HAP-1 (cell line): Measurements from ENCODE around the gene HSD17B14.
"Not testable (repeated sequence)": the region's sequence is repeated elsewhere in the genome, so short reads cannot be mapped to it uniquely, and the experiment has no call there.

Experiments used
- DNase-seq, 2 experiments: peaks; one replicate each; pipeline ENCODE4 v3.0.0-alpha.2; 2016 to 2020; ENCODE audit warnings: low spot score in 2 of 2
- H3K27me3 ChIP-seq: fragments of 250-450 bp; sonication (Bioruptor Pico); 2 replicates; pipeline ENCODE4 v1.5.1; 2020; ENCODE audit warnings: low read depth, mild to moderate bottlenecking, moderate library complexity
- H3K36me3 ChIP-seq: fragments of 250-450 bp; sonication (Bioruptor Pico); replicated peaks from 2 replicates; pipeline ENCODE4 v1.5.1; 2020; ENCODE audit warnings: mild to moderate bottlenecking
- H3K4me1 ChIP-seq: fragments of 250-450 bp; sonication (Bioruptor Pico); 2 replicates; pipeline ENCODE4 v1.5.1; 2020; ENCODE audit warnings: mild to moderate bottlenecking
- H3K4me3 ChIP-seq: fragments of 250-450 bp; sonication (Bioruptor Pico); 2 replicates; pipeline ENCODE4 v1.5.1; 2020; ENCODE audit warnings: mild to moderate bottlenecking, moderate library complexity
- H3K9me3 ChIP-seq: fragments of 250-450 bp; sonication (Bioruptor Pico); 2 replicates; pipeline ENCODE4 v1.5.1; 2020; ENCODE audit warnings: mild to moderate bottlenecking, moderate library complexity
- in situ Hi-C: fragments of 300-500 bp; cut with MboI; formaldehyde crosslinking; loops from 3 replicates; pipeline ENCODE4 v1.14.3; 2020; ENCODE audit warnings: low sequenced_read_pairs, inconsistent platforms, mixed read lengths

Gene HSD17B14

GRCh38 chr19:48856921-48857320, 20.6 kb upstream of the HSD17B14 start:
- in situ Hi-C loops, result no loop called here
- no peak for DNase-seq
- Histone ChIP-seq H3K4me1 (no peaks in the 10 kb centered on the region; the same call in 1 of the 2 replicates), H3K36me3 (no peaks in the 10 kb centered on the region), H3K9me3 (no peaks in the 10 kb centered on the region), H3K4me3 (no peak overlapping the region), H3K27me3 (no peaks in the 10 kb centered on the region)

DNA sequence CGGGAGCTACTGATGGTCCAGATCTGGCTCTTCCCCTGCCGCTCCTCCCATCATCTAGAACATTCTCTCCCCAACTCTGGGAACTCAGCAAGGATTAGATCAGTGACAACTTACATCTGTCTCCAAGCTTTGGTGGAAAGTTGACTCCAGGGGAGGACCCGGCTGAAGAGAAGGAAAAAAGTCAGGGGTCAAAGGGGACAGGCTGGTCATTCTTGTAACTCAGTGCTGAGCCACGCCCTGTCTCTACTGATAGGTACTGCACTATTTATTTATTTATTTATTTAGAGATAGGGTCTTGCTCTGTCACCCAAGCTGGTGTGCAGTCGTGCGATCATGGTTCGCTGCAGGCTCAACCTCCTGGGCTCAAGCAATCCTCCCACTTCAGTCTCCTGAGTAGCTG, 17.8 kb upstream of the HSD17B14 start:
- Histone ChIP-seq H3K9me3 (no peaks in the 10 kb centered on the region), H3K27me3 (no peaks in the 10 kb centered on the region), H3K36me3 (no peaks in the 10 kb centered on the region), H3K4me1 (no peaks in the 10 kb centered on the region; the same call in 1 of the 2 replicates), H3K4me3 (no peak overlapping the region)
- no peak for DNase-seq
- in situ Hi-C loops, result no loop called here

GRCh38 chr19:48853483-48853882, 17.2 kb upstream of the HSD17B14 start:
- Histone ChIP-seq H3K9me3 (no peaks in the 10 kb centered on the region), H3K27me3 (no peaks in the 10 kb centered on the region), H3K4me3 (no peak overlapping the region), H3K4me1 (no peaks in the 10 kb centered on the region; the same call in 1 of the 2 replicates), H3K36me3 (no peaks in the 10 kb centered on the region)
- in situ Hi-C loops, result no loop called here
- DNase-seq, result no peak

DNA sequence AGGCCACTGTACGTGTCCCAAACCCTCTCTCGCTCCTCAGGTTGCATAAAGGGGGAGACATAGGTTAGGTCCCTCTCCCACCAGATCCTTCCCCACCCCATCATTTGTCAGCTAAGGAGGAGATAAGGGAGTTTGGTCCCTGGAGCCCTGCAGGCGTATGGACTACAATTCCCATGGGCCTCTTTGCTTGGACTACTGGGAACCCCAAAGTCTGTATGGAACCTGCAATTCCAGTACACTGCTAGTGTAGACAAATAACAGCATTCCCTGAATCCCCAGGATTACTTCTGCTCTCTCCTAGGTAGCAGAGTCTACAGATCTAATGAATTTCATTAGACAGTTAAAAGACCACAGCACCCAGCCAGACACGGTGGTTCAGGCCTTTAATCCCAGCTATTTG, 16.0 kb upstream of the HSD17B14 start:
- in situ Hi-C loops, result no loop called here
- Histone ChIP-seq H3K9me3 (no peaks in the 10 kb centered on the region), H3K27me3 (no peaks in the 10 kb centered on the region), H3K4me1 (no peaks in the 10 kb centered on the region), H3K36me3 (no peaks in the 10 kb centered on the region), H3K4me3 (no peak overlapping the region)
- no peak for DNase-seq

- H3K4me3 ChIP-seq, in situ Hi-C loops, H3K36me3 ChIP-seq, H3K4me1 ChIP-seq, H3K9me3 ChIP-seq, DNase-seq, H3K27me3 ChIP-seq: not testable (repeated sequence)
These were observed 10.4 kb upstream of the HSD17B14 start for GRCh38 chr19:48846659-48847058.

- no peaks in the 10 kb centered on the region for H3K27me3 ChIP-seq
- no peaks in the 10 kb centered on the region for H3K4me1 ChIP-seq
- H3K4me3 ChIP-seq, result no peak overlapping the region
- no peaks in the 10 kb centered on the region for H3K9me3 ChIP-seq
- in situ Hi-C loops, result no loop called here
- no peak for DNase-seq
- H3K36me3 ChIP-seq, result no peaks in the 10 kb centered on the region
These were observed 9.1 kb upstream of the HSD17B14 start for GRCh38 chr19:48845384-48845783.

DNA sequence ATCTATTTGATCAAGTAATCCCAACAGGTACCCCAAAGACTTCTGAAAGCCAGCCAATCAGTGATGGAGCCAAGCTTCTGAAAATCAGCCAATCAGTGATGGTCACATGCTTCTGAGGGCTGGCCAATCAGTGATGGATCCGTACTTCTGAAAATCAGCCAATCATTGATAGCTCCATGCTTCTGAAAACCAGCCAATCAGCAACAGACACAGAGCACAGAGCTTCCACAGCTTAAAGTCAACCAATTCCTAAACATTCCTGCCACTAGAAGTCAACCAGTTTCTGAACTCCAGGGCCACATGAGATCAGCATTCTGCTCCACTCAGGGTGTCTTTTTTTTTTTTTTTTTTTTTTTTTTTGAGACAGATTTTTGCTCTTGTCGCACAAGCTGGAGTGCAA, 8.2 kb upstream of the HSD17B14 start:
- Histone ChIP-seq H3K9me3 (no peaks in the 10 kb centered on the region), H3K27me3 (no peaks in the 10 kb centered on the region), H3K4me1 (no peaks in the 10 kb centered on the region), H3K4me3 (no peak overlapping the region), H3K36me3 (no peaks in the 10 kb centered on the region)
- in situ Hi-C loops, result no loop called here
- peak in 1 of 2 experiments; percentile 40 for DNase-seq

- in situ Hi-C loops, result no loop called here
- no peaks in the 10 kb centered on the region for H3K36me3 ChIP-seq
- H3K4me1 ChIP-seq, result no peaks in the 10 kb centered on the region
- peak; percentile 58 to 76 for DNase-seq
- H3K4me3 ChIP-seq, result no peak overlapping the region
- H3K27me3 ChIP-seq, result no peaks in the 10 kb centered on the region
- H3K9me3 ChIP-seq, result no peaks in the 10 kb centered on the region
These were observed 6.5 kb upstream of the HSD17B14 start for GRCh38 chr19:48842789-48843162.

DNA sequence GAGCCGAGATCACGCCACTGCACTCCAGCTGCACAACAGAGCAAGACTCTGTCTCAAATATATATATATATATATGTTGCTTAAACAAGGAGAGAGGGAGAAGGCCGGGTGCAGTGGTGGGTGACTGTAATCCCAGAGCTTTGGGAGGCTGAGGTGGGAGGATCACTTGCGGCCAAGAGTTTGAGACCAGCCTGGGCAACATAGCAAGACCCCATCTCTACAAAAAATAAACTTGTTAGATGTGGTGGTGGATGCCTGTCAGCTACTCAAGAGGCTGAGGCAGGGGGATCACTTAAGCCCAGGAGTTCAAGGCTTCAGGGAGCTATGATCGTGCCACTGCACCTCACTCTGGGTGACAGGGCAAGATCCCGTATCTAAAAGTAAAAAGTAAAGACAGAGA, 5.3 kb upstream of the HSD17B14 start:
- in situ Hi-C loops, result no loop called here
- Histone ChIP-seq H3K4me1 (no peaks in the 10 kb centered on the region), H3K9me3 (no peaks in the 10 kb centered on the region), H3K27me3 (no peaks in the 10 kb centered on the region), H3K4me3 (no peak overlapping the region), H3K36me3 (no peaks in the 10 kb centered on the region)
- DNase-seq, result no peak

DNA sequence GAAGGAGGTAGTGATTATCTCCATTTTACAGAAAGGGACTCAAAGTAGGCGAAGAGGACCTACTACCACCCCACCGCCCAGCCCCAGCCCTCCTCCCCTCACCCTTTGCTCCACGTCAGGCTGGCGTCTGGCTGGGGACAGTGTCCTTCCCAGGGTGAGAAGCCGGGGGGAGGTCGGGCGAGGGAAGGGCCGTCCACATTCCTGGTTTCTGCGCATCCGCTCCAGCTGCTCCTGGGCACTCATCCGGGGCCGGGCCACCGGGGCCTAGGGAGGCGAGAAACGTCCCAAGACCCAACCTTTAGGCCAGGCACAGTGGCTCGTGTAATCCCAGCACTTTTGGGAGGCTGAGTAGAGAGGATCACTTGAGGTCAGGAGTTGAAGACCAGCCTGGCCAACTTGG, 4.8 kb upstream of the HSD17B14 start:
- H3K36me3 ChIP-seq, result no peaks in the 10 kb centered on the region
- in situ Hi-C loops, result no loop called here
- no peak overlapping the region for H3K4me3 ChIP-seq
- peaks cover 3% of the 10 kb centered on the region for H3K4me1 ChIP-seq
- DNase-seq, result no peak
- no peaks in the 10 kb centered on the region for H3K9me3 ChIP-seq
- H3K27me3 ChIP-seq, result no peaks in the 10 kb centered on the region

DNA sequence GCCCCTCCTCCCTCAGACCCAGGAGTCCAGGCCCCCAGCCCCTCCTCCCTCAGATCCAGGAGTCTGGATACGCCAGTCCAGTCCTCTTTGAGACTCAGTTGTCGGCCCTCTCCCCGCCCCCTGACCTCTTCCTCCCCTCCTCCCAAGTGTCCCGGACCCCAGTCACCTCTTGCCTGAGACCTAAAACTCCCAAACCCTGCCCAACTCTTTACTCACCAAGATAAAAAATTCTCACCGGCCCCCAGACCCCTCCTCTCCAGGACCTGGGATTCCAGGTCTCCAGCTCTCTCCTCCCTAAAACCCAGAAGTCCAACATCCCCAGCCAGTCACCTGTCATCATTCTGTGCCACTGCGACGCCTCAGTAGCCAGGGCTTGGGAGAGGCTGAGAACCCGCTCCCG, 1.4 kb upstream of the HSD17B14 start:
- Histone ChIP-seq H3K9me3 (no peaks in the 10 kb centered on the region), H3K4me1 (peaks cover 5% of the 10 kb centered on the region), H3K36me3 (no peaks in the 10 kb centered on the region), H3K27me3 (no peaks in the 10 kb centered on the region), H3K4me3 (no peak overlapping the region)
- in situ Hi-C loops, result loop anchor here (5.0 kb wide), 2 partner anchors 45 to 190 kb away; partner anchors contain the start of gene CA11
- no peak for DNase-seq

DNA sequence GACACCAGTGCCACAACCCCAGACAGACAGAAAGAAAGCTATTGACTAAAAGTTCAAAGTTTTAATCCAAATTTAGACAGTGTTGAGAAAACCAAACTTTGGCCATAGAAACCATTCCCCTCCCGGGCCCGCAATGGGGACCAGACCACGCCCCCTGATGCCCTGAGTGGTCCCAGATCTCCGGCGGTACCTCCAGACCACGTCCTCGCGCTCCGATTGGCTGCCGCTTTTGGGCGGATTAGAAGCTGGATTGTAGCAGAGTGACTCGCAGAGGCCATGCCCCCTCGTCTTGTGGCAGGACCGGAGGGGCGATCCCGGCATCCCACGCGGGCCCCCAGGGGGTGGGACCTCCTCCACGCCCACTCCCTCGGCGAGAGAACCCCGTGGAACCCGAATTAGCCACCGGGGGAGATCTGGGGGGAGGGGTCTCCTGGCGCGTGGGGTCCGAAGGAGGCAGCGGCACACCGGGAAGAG, 797 bp upstream of the HSD17B14 start:
- no peaks in the 10 kb centered on the region for H3K27me3 ChIP-seq
- peaks cover 5% of the 10 kb centered on the region for H3K4me1 ChIP-seq
- no peaks in the 10 kb centered on the region for H3K36me3 ChIP-seq
- DNase-seq, result peak in 1 of 2 experiments; percentile 70
- in situ Hi-C loops, result loop anchor here (5.0 kb wide), 2 partner anchors 45 to 190 kb away; partner anchors contain the start of gene CA11
- H3K9me3 ChIP-seq, result no peaks in the 10 kb centered on the region
- no peak overlapping the region for H3K4me3 ChIP-seq

- DNase-seq, result peak; percentile 86 to 97
- Histone ChIP-seq H3K36me3 (no peaks in the 10 kb centered on the region), H3K4me3 (peak overlapping the region; percentile 11), H3K9me3 (no peaks in the 10 kb centered on the region), H3K27me3 (no peaks in the 10 kb centered on the region), H3K4me1 (peaks cover 5% of the 10 kb centered on the region)
- in situ Hi-C loops, result loop anchor here (5.0 kb wide), 2 partner anchors 43 to 188 kb away; partner anchors contain the start of gene CA11
These were observed 580 bp downstream of the HSD17B14 start for GRCh38 chr19:48835734-48836088.

GRCh38 chr19:48833977-48834376, 2.3 kb downstream of the HSD17B14 start:
- no peaks in the 10 kb centered on the region for H3K9me3 ChIP-seq
- no peak for DNase-seq
- peaks cover 5% of the 10 kb centered on the region for H3K4me1 ChIP-seq
- no peaks in the 10 kb centered on the region for H3K27me3 ChIP-seq
- no peak overlapping the region for H3K4me3 ChIP-seq
- H3K36me3 ChIP-seq, result no peaks in the 10 kb centered on the region
- in situ Hi-C loops, result no loop called here

DNA sequence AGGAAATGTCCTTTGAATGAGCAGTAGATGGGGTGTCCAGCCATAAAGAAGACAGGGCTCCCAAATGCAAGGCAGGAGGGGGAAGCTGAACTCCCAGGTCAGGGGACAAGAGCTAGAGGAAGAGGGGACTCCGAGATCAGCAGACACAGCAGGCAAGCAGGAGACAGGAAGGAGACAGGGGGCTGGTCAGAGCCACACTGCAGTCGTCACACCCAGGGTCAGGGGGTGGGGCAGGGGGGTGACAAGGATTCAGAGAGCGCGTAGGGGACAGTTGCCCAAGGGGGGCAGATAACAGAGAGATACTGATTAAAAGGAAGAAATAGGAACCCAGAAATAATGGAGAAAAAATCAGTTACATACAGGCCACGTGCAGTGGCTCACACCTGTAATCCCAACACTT, 3.2 kb downstream of the HSD17B14 start:
- H3K9me3 ChIP-seq, result no peaks in the 10 kb centered on the region
- H3K4me1 ChIP-seq, result peaks cover 5% of the 10 kb centered on the region
- DNase-seq, result no peak
- in situ Hi-C loops, result no loop called here
- no peaks in the 10 kb centered on the region for H3K27me3 ChIP-seq
- no peak overlapping the region for H3K4me3 ChIP-seq
- H3K36me3 ChIP-seq, result no peaks in the 10 kb centered on the region
